Measurements from ENCODE around the gene TBC1D22A. TPM values are rescaled to one million over a fixed set of nuclear protein-coding genes. Genes with fewer than 3 reads are reported as not detected.

The TBC1D22A gene
- total and polyA plus RNA-seq, 10 of the 15 experiments (the other 5 are each of a cell fraction or from before 2014, with no cell fraction given) = 0.63 to 44.7 (median 27.4) TPM

- ChIA-PET SMC1A (ENCODE audit: uncharacterized antibody, unreplicated experiment) (no interaction called here), RAD21 (ENCODE audit: unreplicated experiment) (no interaction called here), POLR2A (no interaction called here), CTCF (interaction anchor here (1.1 to 2.3 kb wide), 2 partner anchors 8 to 248 kb away, joined by 3 to 12 read pairs; no protein-coding TSS in a partner anchor)
- H3K79me2 ChIP-seq (ENCODE audit: control insufficient read depth, insufficient read depth, low read length) = peaks cover 2% of the 10 kb centered on the region
- no TSS peak for BruUV-seq (replicated peaks)
- H4K20me1 ChIP-seq (ENCODE audit: control insufficient read depth, insufficient read depth) = peaks cover 2% of the 10 kb centered on the region; the same call in 1 of the 2 replicates
- H3K9ac ChIP-seq (ENCODE audit: control insufficient read depth, insufficient read depth, low read length) = no peak overlapping the region
- intact Hi-C loops (cut with micrococcal nuclease; ENCODE audit: unreplicated experiment) = no loop called here
- no peak overlapping the region for H3K27ac ChIP-seq (ENCODE audit: control insufficient read depth, insufficient read depth)
- H3K27me3 ChIP-seq (replicated peaks in 1 of 2; ENCODE audit: control insufficient read depth in 2 of 2, insufficient read depth in 2 of 2, low read length in 1 of 2) = no peaks in the 10 kb centered on the region
- ATAC-seq (no peak), DNase-seq (ENCODE audit: low read depth, low spot score) (no peak), FAIRE-seq (no peak)
- in situ Hi-C loops (cut with MboI) = no loop called here
- no peaks in the 10 kb centered on the region for H3K4me1 ChIP-seq (ENCODE audit: control insufficient read depth, insufficient read depth, low read length)
- no peak for TF ChIP-seq NR2C2 (IDR thresholded peaks at IDR 0.05; ENCODE audit: borderline replicate concordance, control insufficient read depth, insufficient read length, low read depth)
- no peak for TF ChIP-seq BCL3 (IDR thresholded peaks at IDR 0.05; ENCODE audit: borderline replicate concordance, insufficient read depth, low read depth, low read length, poor library complexity, severe bottlenecking)
- TF ChIP-seq ZBTB4 (CRISPR knock-in tag; IDR thresholded peaks at IDR 0.05) = no peak
- TF ChIP-seq MAX (IDR thresholded peaks at IDR 0.05; ENCODE audit: low read depth, low read length) = no peak
- no peak for TF ChIP-seq ZZZ3 (IDR thresholded peaks at IDR 0.05; ENCODE audit: control insufficient read depth, insufficient read length, low read depth)
- no peak for TF ChIP-seq CHD2 (IDR thresholded peaks at IDR 0.05; ENCODE audit: borderline replicate concordance, low read depth, low read length)
- TF ChIP-seq SREBF2 (IDR thresholded peaks at IDR 0.05; ENCODE audit: low read length) = no peak
- TF ChIP-seq, protein P1, sequence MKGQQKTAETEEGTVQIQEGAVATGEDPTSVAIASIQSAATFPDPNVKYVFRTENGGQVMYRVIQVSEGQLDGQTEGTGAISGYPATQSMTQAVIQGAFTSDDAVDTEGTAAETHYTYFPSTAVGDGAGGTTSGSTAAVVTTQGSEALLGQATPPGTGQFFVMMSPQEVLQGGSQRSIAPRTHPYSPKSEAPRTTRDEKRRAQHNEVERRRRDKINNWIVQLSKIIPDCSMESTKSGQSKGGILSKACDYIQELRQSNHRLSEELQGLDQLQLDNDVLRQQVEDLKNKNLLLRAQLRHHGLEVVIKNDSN (IDR thresholded peaks at IDR 0.05; ENCODE audit: borderline replicate concordance, extremely low read length, insufficient read depth, low read depth, low read length) = no peak
- TF ChIP-seq RAD21 (IDR thresholded peaks at IDR 0.05; ENCODE audit: insufficient read depth, low read depth, low read length) = no peak
- H3K4me3 ChIP-seq = no peak overlapping the region
- no peaks in the 10 kb centered on the region; the same call in 2 of the 3 replicates for H3K9me3 ChIP-seq (replicated peaks; ENCODE audit: control insufficient read depth, insufficient read depth, low read length)
- peaks cover 25 to 31% of the 10 kb centered on the region in 2 experiments; a peak in 3 of 4 replicates for H3K36me3 ChIP-seq (ENCODE audit: control insufficient read depth in 2 of 2, insufficient read depth in 2 of 2, low read length in 1 of 2)
- no peak overlapping the region for H2AFZ ChIP-seq (ENCODE audit: control insufficient read depth, low read depth, low read length)
- 94% methylated on average over 21 of the region's 21 CpGs for WGBS (ENCODE audit: insufficient coverage, insufficient replicate concordance, low lambda C conversion rate, missing lambda C conversion rate)
- H3K4me2 ChIP-seq (ENCODE audit: control insufficient read depth, insufficient read depth) = no peak overlapping the region
Observed at GRCh38 chr22:46810856-46811786, 48.7 kb downstream of the TBC1D22A start.

Data from GM12878 (cell line).